Coronary artery (tissue), 2 donors: ENCODE results near the gene CKAP4.

Experiments
- DNase-seq: peaks from one replicate; pipeline ENCODE4 v3.0.0-alpha.2; 2017; ENCODE audit warnings: low spot score
- H3K27ac ChIP-seq, 2 donors: fragments of 200-600 bp; sonication (generic); one replicate each; pipeline ENCODE4 v1.5.1; 2016 to 2019
- H3K4me3 ChIP-seq: fragments of 200-600 bp; sonication (generic); 2 replicates; pipeline ENCODE4 v1.5.1; 2016; ENCODE audit warnings: mild to moderate bottlenecking, moderate library complexity
- CTCF ChIP-seq: fragments of 200-600 bp; sonication (generic); IDR thresholded peaks from one replicate; pipeline ENCODE4 v1.5.1; 2019; ENCODE audit warnings: antibody characterized with exemption

The CKAP4 gene

GRCh38 chr12:106204312-106204711 is 43.5 kb downstream of the CKAP4 start:
- H3K4me3 ChIP-seq: no peak overlapping the region
- H3K27ac ChIP-seq: no peak overlapping the region
- no peak for DNase-seq
- no peak for TF ChIP-seq CTCF

DNA sequence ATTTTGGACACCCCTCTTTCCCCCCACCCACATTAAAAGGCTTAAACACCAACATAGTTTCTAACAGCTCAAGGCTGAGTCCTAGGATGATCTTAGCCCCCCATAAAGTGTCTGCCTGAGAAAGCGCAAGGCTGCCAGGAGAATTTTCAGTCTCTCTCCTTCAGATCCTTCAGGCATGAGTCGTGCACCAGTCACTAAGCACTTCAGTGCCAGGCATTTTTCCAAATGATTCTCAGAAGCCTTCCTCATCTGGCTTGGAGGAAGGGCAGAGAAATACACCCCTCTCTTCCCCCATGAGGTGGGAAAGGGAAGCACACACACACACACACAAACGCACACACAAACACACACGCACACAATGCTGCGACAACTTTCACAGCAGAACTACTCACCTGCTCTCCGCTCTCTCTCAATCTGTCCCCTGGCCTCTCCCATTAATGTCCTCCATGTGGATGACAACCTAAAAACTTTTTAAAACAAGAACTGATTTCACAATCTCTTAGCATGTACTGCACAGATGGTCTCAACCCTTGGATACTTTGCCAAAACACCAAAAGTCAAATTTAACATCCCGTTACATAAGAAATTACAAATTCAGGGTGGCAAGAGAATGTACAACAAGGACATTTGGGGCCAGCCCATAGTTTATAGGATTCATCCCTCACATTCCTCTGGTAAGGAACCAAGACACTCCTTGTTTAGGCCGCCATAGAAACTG is 49.8 kb downstream of the CKAP4 start:
- no peak for TF ChIP-seq CTCF
- Histone ChIP-seq H3K4me3 (no peak overlapping the region), H3K27ac (no peak overlapping the region)
- DNase-seq: no peak

DNA sequence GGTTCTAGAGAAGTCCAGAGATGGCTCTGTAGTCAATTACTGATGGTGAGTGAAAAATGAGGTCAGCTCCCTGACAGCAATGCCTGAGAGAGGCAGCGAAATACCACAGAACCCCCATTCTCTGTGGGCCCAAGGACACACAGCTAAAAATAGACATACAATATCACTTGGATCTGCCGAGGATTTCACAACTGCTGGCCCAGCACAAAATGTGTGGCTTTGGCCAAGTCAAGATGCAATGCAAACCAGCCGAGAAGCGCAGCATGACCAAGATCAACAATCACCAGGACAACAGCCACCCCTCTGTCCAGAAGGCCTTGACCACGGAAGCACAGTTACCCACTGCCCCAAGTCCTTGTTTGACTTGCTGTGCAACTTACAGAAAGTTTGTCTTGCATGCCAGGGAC is 52.2 kb downstream of the CKAP4 start:
- DNase-seq: peak; percentile 87
- Histone ChIP-seq H3K4me3 (no peak overlapping the region), H3K27ac (peak overlapping the region; percentile 6 to 53)
- TF ChIP-seq CTCF: no peak

- Histone ChIP-seq H3K4me3 (no peak overlapping the region), H3K27ac (no peak overlapping the region)
- DNase-seq: no peak
- TF ChIP-seq CTCF: no peak
Measured at GRCh38 chr12:106194351-106194750, 53.5 kb downstream of the CKAP4 start.

DNA sequence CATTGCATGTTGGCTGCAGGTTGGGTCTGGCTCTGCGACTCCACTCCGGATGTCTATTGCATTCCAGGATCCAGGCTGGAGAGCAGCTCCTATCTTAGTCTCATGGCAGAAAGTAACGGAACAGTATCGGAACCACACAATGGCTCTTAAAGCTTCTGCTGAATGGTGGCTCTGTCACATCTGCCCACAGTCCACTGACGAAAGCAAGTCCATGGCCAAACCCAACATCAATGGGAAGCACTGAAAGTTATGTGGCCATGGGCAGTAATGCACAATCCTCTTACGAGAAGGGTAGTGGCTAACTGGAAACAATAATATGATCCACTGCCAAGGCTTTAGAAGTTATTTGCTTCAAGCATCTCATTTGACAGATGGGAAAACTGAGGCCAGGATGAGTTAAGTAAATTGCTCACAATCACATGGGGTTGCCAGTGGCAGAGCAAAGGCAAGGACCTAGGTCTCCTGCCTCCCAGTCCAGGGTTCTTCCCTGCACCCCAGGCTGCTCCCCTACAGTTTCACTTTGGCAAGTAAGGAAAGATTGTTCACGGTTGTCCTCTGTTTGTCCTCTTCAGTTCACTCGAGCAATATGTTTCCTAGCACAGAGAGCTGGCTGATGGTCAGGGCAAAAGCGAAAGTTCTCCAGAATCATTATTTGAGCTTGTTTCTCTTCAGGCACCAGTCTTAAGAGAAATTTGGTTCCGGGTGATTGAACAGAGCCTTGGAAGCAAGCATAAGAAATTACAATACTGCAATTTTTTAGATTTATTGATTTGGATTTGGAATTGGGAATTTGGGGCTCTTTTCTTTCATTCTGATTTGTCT is 54.2 kb downstream of the CKAP4 start:
- DNase-seq: no peak
- no peak for TF ChIP-seq CTCF

DNA sequence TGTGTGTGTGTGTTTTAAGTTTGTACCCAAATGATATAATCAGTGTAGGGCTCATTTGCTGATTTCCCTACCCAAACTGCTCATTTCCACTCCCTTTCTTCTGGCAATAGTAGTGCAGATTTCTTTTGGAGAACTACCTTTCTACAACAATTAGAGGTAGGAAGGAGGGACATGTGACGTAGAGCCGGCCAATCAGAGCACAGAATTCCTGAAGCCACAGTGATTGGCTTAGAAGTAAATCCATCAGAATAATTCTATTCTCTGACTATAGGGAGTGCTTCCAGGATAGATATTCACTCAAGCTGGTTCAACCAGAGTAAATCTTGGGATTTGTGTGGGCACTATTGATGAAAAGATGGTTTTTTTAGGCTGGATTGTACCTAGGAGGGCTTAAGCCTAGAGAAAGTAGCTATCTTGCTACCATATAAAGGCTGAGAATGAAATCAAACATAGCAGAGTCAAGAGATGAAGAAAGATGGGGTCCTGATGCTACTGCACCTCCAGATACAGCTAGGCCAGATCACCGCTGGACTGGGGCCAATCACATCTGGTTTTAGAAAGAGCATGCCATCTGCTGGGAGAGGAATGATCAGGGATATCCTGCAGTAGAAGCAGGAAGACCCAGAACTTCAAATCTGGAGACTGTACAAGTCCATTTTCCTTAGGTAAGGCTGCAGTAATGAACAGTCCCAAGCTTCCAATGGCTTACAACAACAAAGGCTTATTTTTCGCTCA is 55.0 kb downstream of the CKAP4 start:
- H3K27ac ChIP-seq: no peak overlapping the region
- TF ChIP-seq CTCF: no peak
- no peak overlapping the region for H3K4me3 ChIP-seq
- DNase-seq: no peak

More for the DNA sequence above, 54.2 kb downstream of the CKAP4 start:
- Histone ChIP-seq H3K4me3 (no peak overlapping the region), H3K27ac (no peak overlapping the region)
